ENCODE data around the gene ITPR3. TPM values are rescaled to one million over a fixed set of nuclear protein-coding genes. Genes with fewer than 3 reads are reported as not detected.
A peak's percentile ranks its signal among the peaks of the same experiment; 100 is the strongest.

Gene ITPR3
- total RNA-seq, 4 donors from 2014 or later: 139 to 250 (median 182) TPM

DNA sequence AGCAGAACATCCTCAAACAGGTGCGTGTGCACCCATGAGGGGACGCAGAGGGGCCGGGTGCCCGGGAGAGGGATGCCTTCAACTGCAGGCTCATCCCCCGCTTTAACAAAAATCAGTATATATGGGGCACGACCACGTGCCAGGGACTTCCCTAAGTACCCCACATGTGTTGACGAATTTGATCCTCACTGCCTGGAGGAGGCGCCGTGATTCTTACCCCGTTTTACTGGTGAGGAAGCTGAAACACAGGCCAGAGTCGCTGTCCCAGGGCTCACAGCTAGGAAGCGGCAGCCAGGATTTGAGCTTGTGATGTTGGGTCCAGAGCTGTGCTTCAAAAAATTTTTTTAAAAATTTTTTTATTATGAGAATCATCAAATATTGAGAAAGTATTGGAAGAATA, 44.8 kb downstream of the ITPR3 start:
- Histone ChIP-seq H3K27ac (no peak overlapping the region), H3K4me1 (no peaks in the 10 kb centered on the region), H3K4me3 (no peak overlapping the region), H3K9me3 (no peaks in the 10 kb centered on the region), H3K27me3 (no peaks in the 10 kb centered on the region), H3K36me3 (peaks cover 3 to 95% (median 3%) of the 10 kb centered on the region in 3 donors)
- TF ChIP-seq CTCF (IDR thresholded peaks at IDR 0.05) (no peak), POLR2A (IDR thresholded peaks at IDR 0.05) (no peak)
- no peak for DNase-seq

DNA sequence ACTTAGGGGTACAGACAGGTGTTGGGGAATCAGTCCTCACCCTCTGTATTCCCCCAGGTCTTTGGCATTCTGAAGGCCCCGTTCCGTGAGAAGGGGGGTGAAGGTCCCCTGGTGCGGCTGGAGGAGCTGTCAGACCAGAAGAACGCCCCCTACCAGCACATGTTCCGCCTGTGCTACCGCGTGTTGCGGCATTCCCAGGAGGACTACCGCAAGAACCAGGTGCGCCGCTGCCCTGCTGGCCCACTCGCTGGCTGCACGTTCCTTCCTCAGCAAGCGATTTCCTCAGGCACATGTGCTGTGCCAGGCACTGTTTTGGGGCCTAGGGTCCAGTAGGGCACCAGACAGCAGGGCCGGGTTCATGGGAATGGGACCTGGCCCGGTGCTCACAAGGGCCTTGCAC, 46.0 kb downstream of the ITPR3 start:
- no peak for DNase-seq
- Histone ChIP-seq H3K36me3 (peaks cover 3 to 98% (median 3%) of the 10 kb centered on the region in 3 donors), H3K27ac (no peak overlapping the region), H3K4me1 (no peaks in the 10 kb centered on the region), H3K27me3 (no peaks in the 10 kb centered on the region), H3K9me3 (no peaks in the 10 kb centered on the region), H3K4me3 (no peak overlapping the region)
- TF ChIP-seq CTCF (IDR thresholded peaks at IDR 0.05) (no peak), POLR2A (IDR thresholded peaks at IDR 0.05) (no peak)

GRCh38 chr6:33667776-33668175, 46.7 kb downstream of the ITPR3 start:
- DNase-seq: no peak
- peaks cover 3 to 98% (median 3%) of the 10 kb centered on the region in 3 donors for H3K36me3 ChIP-seq

GRCh38 chr6:33668328-33668727, 47.2 kb downstream of the ITPR3 start:
- H3K4me1 ChIP-seq: no peaks in the 10 kb centered on the region
- peaks cover 3 to 95% (median 3%) of the 10 kb centered on the region in 3 donors for H3K36me3 ChIP-seq
- DNase-seq: no peak
- no peak for TF ChIP-seq POLR2A (IDR thresholded peaks at IDR 0.05)
- no peak for TF ChIP-seq CTCF (IDR thresholded peaks at IDR 0.05)
- H3K9me3 ChIP-seq: no peaks in the 10 kb centered on the region
- no peaks in the 10 kb centered on the region for H3K27me3 ChIP-seq
- no peak overlapping the region for H3K27ac ChIP-seq
- H3K4me3 ChIP-seq: no peak overlapping the region

More at GRCh38 chr6:33667776-33668175, 46.7 kb downstream of the ITPR3 start:
- Histone ChIP-seq H3K27me3 (no peaks in the 10 kb centered on the region), H3K27ac (no peak overlapping the region), H3K4me3 (no peak overlapping the region), H3K9me3 (no peaks in the 10 kb centered on the region), H3K4me1 (no peaks in the 10 kb centered on the region)
- no peak for TF ChIP-seq CTCF (IDR thresholded peaks at IDR 0.05)
- no peak for TF ChIP-seq POLR2A (IDR thresholded peaks at IDR 0.05)

- no peak for TF ChIP-seq POLR2A (IDR thresholded peaks at IDR 0.05)
- TF ChIP-seq CTCF (IDR thresholded peaks at IDR 0.05): no peak
- H3K27me3 ChIP-seq: no peaks in the 10 kb centered on the region
- H3K27ac ChIP-seq: peak overlapping the region in 1 of 4 donors; percentile 25
- H3K4me1 ChIP-seq: no peaks in the 10 kb centered on the region
- peaks cover 3 to 95% (median 3%) of the 10 kb centered on the region in 3 donors for H3K36me3 ChIP-seq
- DNase-seq: peak; percentile 65 to 87 (median 77)
- H3K4me3 ChIP-seq: no peak overlapping the region
- H3K9me3 ChIP-seq: no peaks in the 10 kb centered on the region
Measured at GRCh38 chr6:33668914-33669313, 47.8 kb downstream of the ITPR3 start.

All from Peyer's patch (tissue), 4 donors.